Right ventricle myocardium superior (tissue), 1 donor: ENCODE results near the gene SPATA21. TPM values are rescaled to one million over a fixed set of nuclear protein-coding genes. Genes with fewer than 3 reads are reported as not detected.
"Not testable (repeated sequence)": the region's sequence is repeated elsewhere in the genome, so short reads cannot be mapped to it uniquely, and the experiment has no call there.

Source experiments
- ATAC-seq: fragments of 200-7000 bp; cut with Tn5 transposase; one replicate; pipeline ENCODE4 v1.9.1; 2020; ENCODE audit warnings: mild to moderate bottlenecking; ENCODE audit not compliant: poor library complexity
- DNase-seq: peaks from one replicate; pipeline ENCODE4 v3.0.0-alpha.2; 2020
- intact Hi-C: fragments of 100-400 bp; cut with DNase I; formaldehyde crosslinking; loops from one replicate; pipeline ENCODE4 v1.11.2; 2022
- long read RNA-seq: library from polyadenylated mRNA; unstranded; transcript quantifications from one replicate; pipeline ENCODE4 v2.0.0, GENCODE V29; 2021
- total RNA-seq: library from RNA; stranded (reverse); fragmentation: NEBNext Ultra II Directional; extraction: Animal tissue kit (Norgen Biotek cat#: 25700); gene quantifications from one replicate; pipeline ENCODE4 v1.2.1, GENCODE V29; 2021
- donor health status: DM: no; HTN: yes; CAD: no; lungs with severe emphysema.

Gene SPATA21, protein sequence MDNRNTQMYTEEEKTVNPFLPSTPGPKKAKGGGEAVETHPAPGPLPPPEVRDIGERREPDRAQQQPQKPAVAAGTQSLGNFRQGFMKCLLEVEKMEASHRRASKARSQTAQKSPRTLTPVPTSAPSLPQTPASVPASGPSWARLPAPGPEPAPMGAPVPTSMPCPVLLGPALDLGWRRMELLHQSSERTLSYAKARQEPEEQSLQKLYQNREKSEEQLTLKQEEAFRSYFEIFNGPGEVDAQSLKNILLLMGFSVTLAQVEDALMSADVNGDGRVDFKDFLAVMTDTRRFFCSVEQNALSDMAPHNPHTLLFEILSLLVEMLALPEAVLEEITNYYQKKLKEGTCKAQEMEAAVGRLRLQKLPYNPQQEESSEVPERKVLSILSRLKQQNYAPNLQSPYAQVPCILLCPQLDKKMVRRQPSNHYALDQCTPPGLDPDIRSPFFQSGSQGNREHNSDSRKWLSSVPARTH
- total RNA-seq: not detected
- long read RNA-seq, partial matches to known transcripts: 0 of 1 reads
- long read RNA-seq, other reads (novel, unspliced or antisense): 1 of 1 reads

DNA sequence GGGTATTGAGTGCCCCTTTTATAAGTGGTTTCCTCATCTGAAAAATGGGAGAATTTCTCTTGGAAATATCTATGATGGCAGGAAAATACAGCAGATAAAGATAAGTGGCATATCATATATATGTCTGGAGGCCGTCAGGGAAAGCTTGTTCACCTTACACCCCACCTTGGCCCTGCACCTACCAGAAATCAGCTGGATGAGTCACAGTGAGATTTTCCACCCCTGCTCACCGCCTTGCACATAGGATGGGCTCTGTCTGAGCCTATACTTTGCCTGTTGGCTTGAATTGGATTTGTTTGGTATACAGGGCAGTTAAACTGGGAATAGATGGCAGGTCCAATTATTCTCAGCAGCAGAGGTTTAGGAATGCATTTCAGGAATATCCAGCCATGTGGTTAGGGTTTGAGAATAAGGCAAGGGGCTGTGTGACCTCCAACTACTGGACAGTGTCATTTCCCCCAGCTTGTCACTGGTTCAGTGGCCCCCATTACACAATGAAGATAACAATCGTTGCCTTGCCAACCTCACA is at the start of gene SPATA21:
TSS of gene SPATA21 (minus strand) at position 479 of the 529 bp plus-strand sequence. CDS start 6,053 bp downstream, outside the sequence.
- intact Hi-C loops: no loop called here
- no peak for DNase-seq
- no peak for ATAC-seq

DNA sequence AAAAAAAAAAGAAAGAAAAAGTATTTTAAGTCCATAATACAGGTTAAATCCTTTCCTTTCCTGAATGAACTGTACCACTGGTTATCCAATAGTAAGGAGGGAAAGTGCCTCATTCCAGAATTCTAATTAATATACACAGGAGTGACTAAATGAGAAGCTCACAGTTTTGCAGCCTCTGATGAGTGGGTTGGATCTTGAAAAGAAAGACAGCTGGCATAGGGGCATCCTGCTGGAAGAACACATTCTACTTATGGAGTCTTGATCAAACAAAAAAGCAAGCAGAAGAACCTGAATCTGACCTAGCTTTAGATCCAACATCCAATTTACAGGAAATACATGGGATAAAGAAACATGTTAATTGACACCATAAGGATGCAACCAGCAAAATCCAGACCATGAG is 49.8 kb upstream of the SPATA21 start:
- ATAC-seq, intact Hi-C loops, DNase-seq: not testable (repeated sequence)

DNA sequence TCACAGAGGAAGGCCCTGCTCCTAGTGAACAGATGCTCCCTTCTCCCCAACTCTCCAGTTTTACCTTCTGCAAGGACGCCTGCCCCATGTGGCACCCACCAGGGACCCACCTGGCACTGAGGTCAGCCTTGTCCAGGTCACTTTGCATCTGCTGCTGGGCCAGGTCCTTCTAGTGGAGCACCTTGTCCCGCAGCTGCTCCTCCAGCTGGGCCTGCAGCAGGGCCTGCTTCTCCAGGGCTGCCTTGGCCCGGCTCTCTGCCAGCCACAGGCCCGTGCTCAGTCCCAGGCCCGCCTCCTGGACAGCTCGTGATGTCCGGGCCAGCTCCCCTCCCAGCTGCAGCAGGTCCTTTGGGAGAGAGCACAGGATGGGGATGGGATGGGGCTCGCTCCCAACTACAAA is 49.1 kb upstream of the SPATA21 start:
- DNase-seq, intact Hi-C loops, ATAC-seq: not testable (repeated sequence)

DNA sequence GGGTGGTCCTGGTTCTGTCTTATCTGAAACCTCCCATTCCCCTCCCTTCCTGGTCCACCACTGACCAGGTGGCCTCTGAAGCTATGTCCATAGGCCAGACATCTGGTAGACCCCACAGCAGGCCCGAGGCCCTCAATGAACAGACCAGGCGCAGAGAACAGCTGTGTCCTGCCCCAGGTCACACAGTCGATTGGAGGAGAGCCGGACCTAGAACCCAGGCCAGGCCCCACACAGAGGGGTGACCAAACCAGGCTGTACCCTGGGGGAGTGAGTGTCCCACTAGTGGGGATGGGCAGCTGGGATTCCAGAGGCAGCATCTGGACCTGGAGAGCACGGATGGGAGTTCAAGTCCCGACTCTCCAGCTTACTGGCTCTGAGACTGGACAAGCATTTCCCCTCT is 47.7 kb upstream of the SPATA21 start:
- intact Hi-C loops: no loop called here
- ATAC-seq (no peak), DNase-seq (no peak)

DNA sequence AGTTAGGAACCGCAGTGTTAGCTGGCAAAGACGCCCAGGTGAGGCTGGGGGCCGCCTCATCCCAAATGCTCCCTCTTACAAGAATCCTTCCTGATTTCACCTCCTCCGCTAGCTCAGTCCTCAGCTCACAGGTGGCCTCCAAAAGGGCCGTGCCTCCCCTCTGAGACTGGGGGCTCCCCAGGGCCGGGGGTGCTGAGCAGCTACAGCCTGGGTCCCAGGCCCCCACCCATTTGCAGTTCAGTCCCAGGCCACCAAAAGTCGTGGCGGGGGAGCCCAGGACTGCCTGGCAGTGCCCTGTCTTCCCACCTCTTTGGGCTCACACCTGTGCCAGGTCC is 47.2 kb upstream of the SPATA21 start:
- no peak for DNase-seq
- intact Hi-C loops: no loop called here
- ATAC-seq: no peak

DNA sequence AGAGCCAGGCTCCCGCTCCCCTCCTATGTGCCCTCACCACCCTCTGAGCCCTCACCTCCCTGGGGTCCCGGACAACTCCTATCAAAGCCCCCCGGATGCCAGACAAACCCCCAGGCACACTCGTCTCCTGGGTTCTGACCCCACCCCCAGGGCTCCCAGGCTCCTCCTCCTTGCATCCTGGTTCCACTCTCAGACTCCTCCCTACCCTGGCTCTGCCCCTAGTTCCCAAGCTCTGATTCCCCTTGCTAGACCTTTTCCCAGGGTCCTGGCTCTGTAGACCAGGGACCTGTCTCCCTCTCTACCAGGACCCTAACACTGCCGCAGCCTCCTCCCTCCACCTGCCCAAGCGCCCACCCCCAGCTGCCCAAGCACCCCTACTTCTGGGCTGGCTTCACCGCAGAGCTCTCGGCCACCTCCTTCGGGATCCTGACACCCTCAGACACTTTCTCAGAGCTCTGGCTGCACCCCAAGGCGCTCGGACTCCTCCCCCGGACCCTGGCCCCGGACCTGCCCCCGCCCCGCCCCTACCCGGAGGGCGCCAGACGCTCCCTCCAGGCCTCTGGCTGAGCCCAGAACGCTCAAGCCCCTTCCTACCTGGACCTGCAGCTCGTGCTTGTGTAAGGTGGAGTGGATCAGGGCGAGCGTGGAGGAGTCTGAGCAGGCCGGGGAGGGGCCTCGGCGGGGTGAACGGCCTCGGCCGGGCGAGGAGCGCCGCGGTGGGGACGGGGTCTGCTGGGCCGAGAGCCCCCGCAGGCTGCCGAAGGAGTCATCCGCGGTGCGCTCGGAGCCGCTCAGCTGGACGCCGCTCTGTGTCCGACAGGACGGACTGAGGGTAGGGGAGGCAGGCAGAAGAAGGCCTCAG is 46.6 kb upstream of the SPATA21 start:
- ATAC-seq, intact Hi-C loops, DNase-seq: not testable (repeated sequence)

DNA sequence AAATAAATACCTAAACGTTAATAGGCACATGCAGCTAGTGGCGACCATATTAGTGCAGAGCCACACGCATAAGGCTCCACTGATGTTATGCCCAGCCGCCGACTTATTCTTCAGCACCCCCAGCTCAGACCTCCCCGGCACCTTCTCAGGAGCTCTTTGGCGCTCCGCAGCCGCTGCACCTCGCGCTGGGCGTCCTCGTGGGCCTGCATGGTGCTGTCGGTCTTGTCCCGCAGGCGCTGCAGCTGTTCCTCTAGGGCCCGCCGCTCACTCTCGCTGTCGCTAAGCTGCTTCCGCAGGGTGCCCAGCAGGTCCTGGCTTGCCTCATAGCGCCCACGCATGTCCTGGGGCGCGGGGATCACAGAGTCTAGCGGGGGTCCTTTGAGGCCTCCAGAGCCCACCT is 45.9 kb upstream of the SPATA21 start:
- intact Hi-C loops, DNase-seq, ATAC-seq: not testable (repeated sequence)

DNA sequence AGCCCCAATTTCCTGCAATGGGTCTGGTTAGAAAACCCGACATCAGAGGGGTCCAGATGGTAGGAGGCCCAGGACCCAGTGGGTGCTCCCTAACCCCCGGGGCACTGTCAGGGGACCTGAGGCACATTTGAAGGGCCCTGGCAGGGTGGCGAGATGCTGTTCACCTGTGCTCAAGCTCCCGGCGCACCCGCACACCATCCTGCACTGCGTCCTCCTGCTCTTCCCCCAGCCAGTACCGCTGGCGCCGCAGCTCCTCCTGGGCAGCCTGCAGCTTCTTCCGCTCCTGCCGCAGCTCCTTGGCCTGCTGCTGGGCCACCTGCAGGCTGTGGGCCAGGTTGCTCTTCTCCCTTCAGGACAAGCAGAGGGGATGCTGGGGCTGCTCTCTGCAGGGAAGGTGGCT is 40.9 kb upstream of the SPATA21 start:
- ATAC-seq (no peak), DNase-seq (no peak)
- intact Hi-C loops: no loop called here

DNA sequence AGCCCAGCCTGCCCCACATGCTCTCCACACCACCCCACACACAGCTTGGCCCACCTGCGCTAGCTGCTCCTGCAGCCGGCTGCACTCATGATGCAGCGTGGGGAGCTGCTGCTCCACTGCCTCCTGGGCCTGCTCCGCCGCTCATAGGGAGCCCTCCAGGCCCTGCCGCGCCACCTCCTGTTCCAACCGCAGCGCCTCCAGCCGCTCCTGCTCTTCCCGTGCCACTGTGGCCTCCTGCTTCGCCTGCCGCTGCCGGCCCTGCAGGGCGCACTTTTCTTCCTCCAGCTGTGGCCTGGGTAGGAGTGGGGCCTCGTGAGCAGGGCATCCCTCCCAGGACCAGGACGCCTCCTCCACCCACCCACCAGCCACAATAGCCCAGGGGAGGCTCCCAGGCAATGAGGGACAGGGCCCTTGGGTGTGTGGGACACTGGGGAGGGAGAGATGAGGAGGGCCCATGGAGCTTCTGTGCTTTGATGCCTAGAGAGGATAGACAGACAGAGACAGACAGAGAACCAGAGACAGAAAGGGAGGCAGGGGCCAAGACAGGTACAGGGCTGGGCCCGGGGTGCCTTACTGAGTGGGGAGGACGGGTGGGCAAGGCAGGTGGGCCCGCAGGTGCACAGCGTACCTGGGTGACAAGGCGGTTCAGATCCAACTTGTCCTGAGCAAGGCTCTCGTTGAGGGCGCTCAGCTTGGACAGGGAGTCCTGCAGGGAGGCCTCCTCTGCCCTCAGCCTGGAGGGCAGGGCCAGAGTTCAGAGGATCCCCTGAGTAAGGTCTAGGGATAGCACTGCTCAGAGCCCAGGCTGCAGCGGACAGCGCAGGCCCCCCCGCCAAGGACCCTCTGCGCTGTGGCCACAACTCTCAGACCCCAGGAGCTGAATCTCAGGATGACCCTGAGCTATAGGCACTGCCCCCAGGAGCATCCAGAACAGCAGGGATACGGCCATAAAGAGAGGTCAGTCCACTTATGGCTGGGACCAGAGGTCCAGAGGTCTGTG is 38.8 kb upstream of the SPATA21 start:
- DNase-seq, intact Hi-C loops, ATAC-seq: not testable (repeated sequence)

DNA sequence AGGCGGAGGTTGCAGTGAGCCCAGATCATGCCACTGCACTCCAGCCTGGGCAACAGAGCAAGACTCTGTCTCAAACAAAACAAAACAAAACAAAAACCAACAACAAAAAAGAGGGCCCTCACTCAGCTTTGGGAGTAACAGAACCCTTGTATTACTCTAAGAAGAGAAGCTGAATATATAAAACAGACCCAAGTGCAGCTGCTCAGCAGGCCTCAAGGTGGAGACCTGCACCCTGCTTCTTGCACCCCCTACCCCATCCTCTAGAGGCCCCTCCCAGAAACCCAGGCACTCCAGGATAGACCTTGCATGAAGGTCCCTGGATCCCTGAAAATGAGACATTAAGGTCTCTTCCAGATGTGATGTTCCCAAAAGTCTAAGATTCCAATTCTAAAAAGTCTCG is 37.7 kb upstream of the SPATA21 start:
- DNase-seq, intact Hi-C loops, ATAC-seq: not testable (repeated sequence)

DNA sequence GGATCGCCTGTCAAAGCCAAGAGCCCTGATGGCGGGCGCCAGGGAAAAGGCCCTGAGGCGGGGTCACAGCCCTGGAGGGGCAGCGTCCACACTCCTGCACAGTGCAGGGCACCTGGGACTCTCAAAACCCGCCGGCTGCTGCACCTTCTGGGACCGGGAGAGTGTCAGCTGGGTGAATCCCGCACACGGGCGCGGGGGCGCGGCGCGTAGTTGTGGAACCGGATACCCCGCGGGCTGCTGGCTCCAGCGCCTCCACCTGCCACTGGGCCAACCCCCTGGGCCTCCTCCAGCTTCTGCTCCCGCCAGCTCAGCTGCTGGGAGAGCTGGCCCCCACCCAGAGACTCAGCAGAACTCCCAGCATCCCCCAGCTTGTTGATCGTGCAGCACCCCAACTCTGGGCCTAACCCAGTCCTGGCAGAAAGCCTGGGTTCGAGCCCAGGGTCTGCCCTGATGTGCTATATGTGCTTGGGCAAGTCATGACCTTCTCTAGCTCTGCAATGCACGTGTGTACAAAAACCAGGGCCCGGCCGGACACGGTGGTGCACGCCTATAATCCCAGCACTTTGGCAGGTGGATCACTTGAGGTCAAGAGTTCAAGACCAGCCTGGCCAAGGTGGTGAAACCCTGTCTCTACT is 37.1 kb upstream of the SPATA21 start:
- ATAC-seq (no peak), DNase-seq (no peak)
- intact Hi-C loops: no loop called here

DNA sequence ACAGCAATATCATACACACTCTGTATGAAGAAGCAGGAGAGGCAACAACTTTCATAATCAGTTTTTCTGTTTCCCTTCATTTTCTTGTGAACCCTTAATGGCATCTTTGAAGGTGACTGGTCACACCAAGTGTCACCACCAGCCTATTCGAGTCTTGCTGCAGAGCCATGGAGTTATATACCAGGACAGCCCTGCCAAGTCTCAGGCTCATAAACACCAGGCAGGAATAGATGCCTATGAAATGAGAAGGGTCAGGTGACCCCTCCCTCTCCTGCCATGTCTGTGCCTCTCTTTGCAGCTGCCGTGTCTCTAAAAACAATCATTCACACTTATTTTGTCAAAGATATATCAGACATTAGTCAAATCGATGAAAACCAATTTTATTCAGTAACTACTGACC is 31.3 kb upstream of the SPATA21 start:
- DNase-seq (no peak), ATAC-seq (no peak)
- intact Hi-C loops: no loop called here

DNA sequence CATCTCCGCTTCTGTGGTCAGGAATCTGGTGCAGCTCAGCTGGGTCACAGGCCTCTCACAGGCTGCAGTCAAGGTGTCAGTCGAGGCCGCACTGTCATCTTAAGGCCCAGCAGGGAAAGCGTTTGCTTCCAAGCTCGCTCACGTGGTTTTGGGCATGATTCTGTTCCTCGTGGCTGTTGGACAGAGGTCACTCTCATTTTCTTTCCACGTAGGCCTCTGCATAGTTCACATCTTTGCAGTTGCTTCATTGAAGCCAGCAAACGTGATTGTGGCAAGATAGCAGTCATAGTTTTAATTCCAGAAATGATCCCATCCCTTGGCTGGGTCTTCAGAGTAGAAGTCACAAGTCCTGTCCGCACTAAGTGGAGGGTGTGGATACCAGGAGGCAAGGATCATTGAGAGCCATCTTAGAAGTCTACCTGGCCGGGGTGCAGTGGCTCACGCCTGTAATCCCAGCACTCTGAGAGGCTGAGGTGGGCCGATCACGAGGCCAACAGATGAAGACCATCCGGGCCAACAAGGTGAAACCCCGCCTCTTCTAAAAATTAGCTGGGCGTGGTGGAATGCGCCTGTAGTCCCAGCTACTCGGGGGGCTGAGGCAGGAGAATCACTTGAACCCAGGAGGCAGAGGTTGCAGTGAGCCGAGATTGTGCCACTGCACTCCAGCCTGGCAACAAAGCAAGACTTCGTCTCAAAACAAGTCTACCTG is 27.8 kb upstream of the SPATA21 start:
- intact Hi-C loops: no loop called here
- ATAC-seq: no peak
- no peak for DNase-seq

DNA sequence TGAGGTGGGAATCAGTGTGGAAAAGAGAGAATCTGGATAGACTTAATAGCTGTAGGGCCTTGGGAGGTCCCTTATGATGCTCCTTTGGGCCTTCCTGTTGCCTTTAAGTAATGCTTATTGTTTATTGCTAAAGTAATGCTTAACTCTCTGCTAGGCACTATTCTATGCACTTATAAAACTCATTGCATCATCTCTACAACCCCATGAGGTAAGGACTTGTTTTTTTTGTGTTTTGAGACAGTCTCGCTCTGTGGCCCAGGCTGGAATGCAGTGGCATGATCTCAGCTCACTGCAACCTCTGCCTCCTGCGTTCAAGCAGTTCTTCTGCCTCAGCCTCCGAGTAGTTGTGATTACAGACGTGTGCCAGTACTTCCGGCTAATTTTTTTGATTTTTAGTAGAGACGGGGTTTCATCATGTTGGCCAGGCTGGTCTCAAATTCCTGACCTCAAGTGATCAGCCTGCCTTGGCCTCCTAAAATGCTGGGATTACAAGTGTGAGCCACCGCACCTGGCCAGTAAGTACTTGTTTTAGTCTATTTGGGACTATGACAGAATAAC is 25.6 kb upstream of the SPATA21 start:
- ATAC-seq (no peak), DNase-seq (no peak)
- intact Hi-C loops: no loop called here

DNA sequence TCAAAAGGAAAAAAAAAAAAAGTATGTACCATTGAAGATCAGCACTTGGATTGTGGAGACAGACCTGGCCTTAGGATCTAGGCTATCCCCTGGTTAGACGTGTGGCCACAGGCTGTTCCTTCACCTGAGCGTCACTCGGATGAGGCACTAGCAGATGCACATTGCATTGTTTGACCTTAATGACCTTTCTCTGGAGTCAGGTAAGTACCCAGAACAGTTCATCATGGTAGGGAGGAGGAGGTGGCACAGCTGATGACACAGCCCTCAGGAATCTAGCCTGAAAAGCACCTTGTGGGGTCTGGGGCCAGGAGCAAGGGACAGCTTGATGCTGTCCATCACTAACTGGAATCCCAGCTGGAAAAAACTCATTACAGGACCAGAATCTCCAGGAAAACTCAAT is 24.5 kb upstream of the SPATA21 start:
- ATAC-seq: no peak
- intact Hi-C loops: no loop called here
- DNase-seq: no peak

DNA sequence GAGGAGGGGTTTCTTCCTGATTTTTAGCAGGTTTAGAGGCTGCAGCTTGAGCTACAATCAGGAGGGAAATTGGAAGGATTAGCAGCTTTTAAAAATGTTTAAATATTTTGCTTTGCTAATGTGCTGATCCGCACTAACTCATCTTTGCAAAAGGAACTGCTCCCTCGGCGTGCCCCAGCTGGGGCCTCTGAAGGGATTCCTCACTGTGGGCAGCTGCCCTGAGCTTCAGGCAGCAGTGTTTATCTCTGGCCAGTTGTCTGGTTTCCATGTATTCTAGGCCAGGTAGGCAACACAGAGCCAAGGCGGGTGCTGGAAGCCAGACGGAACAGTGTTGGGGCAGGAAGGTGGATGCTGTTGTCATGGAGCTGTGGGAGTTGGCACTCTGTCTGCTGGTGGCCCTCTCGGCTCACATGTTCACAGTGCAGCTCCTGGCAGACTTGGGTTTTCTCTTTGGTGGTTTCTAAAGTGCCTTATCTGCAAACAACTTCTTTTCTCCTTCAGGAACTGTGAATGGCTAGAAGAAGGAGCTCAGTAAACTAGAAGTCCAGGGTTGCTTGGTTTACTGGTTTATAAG is 22.2 kb upstream of the SPATA21 start:
- ATAC-seq: peak; percentile 74
- intact Hi-C loops: no loop called here

More for the DNA sequence above, 22.2 kb upstream of the SPATA21 start:
- no peak for DNase-seq
